Gastroesophageal sphincter (tissue), 4 donors: ENCODE measurements around the gene TARBP1. TPM values are rescaled to one million over a fixed set of nuclear protein-coding genes. Genes with fewer than 3 reads are reported as not detected.

ENCODE experiments used
- ATAC-seq: fragments of 150-250 bp; one replicate; pipeline ENCODE4 v1.9.1; 2016; ENCODE audit warnings: mild to moderate bottlenecking, moderate library complexity
- H3K27ac ChIP-seq, 4 donors: fragments of 200-600 bp; sonication (generic) in 3 of 4; 1 replicate in 3 of 4; 2 replicates in 1 of 4; pipeline ENCODE4 v1.5.1; 2016 to 2019
- H3K27me3 ChIP-seq: fragments of 200-600 bp; sonication (generic); one replicate; pipeline ENCODE4 v1.5.1; 2019
- H3K36me3 ChIP-seq, 2 donors: fragments of 200-600 bp; sonication (generic); one replicate each; pipeline ENCODE4 v1.5.1; 2019; ENCODE audit warnings: control low read depth in 1 of 2
- H3K4me1 ChIP-seq, 3 donors: fragments of 200-600 bp; sonication (generic); 1 replicate in 2 of 3; 2 replicates in 1 of 3; pipeline ENCODE4 v1.5.1; 2016 to 2019; ENCODE audit warnings: control low read depth in 2 of 3
- H3K4me3 ChIP-seq, 2 donors: fragments of 200-600 bp; sonication (generic); one replicate each; pipeline ENCODE4 v1.5.1; 2019; ENCODE audit warnings: mild to moderate bottlenecking in 1 of 2, moderate library complexity in 1 of 2
- H3K9me3 ChIP-seq, 3 donors: fragments of 200-600 bp; sonication (generic); one replicate each; pipeline ENCODE4 v1.5.1; 2017 to 2019; ENCODE audit warnings: control low read depth in 2 of 3
- EP300 ChIP-seq: sonication (generic); formaldehyde crosslinking; IDR thresholded peaks from one replicate; pipeline ENCODE4 v1.6.1; 2017; ENCODE audit warnings: antibody characterized with exemption, mild to moderate bottlenecking
- POLR2A ChIP-seq, 2 donors: fragments of 450-650 bp; IDR thresholded peaks; one replicate each; pipeline ENCODE4 v1.6.1; 2017; ENCODE audit warnings: antibody characterized with exemption in 2 of 2, mild to moderate bottlenecking in 2 of 2, moderate library complexity in 1 of 2
- POLR2AphosphoS5 ChIP-seq: sonication (generic); formaldehyde crosslinking; IDR thresholded peaks from one replicate; pipeline ENCODE4 v1.6.1; 2017; ENCODE audit warnings: antibody characterized with exemption
- WGBS, 2 donors: methylation state at CpG; one replicate each; pipeline ENCODE4 v1.1.5; 2018; ENCODE audit warnings: low coverage in 1 of 2; 5-methylcytosine and 5-hydroxymethylcytosine counted together
- total RNA-seq, 4 donors: library from RNA; depleted of rRNA; stranded (reverse); fragments of >200 nt; gene quantifications; one replicate each; pipeline ENCODE4 v1.1.0, GENCODE V29; 2016
- TF ChIP-seq, protein P1 (sequence below), 4 experiments: fragments of 200-600 bp in 2 of 4; fragments of 450-650 bp in 2 of 4; sonication (generic) in 1 of 4; IDR thresholded peaks; one replicate each; pipeline ENCODE4 v1.5.1; 2017 to 2019; ENCODE audit warnings: antibody characterized with exemption in 4 of 4, mild to moderate bottlenecking in 2 of 4, moderate library complexity in 2 of 4

The TARBP1 gene
- total RNA-seq, 4 donors from 2014 or later: 6.7 to 9.6 (median 8.7) TPM

DNA sequence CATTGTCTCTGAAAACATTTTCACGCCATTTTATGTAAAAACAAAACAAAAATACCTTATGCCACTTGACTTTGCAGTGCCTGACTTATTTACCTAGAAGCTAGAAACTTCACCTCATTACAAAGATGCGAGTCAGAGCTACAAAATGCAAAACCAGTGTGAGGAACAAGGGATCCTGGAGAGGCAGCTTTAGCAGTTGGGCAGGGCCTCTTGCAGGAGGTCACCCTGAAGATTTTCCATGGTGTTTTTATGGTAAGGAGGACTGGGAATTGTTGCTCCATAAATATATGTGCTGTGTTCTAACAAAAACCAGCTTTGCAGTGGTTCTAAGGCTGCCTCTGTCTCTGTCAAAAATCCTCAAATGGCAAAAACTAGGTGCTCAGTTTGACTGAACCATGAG lies 36.4 kb upstream of the TARBP1 start:
- Histone ChIP-seq H3K9me3 (no peaks in the 10 kb centered on the region), H3K27me3 (no peaks in the 10 kb centered on the region), H3K4me3 (no peak overlapping the region), H3K36me3 (no peaks in the 10 kb centered on the region), H3K4me1 (peaks cover 0 to 14% (median 3%) of the 10 kb centered on the region in 3 donors), H3K27ac (peak overlapping the region; percentile 36 to 73 (median 54))
- ATAC-seq: no peak
- no peak for TF ChIP-seq POLR2AphosphoS5
- no peak for TF ChIP-seq EP300
- TF ChIP-seq POLR2A (IDR thresholded peaks at IDR 0.05): no peak
- TF ChIP-seq, protein P1, sequence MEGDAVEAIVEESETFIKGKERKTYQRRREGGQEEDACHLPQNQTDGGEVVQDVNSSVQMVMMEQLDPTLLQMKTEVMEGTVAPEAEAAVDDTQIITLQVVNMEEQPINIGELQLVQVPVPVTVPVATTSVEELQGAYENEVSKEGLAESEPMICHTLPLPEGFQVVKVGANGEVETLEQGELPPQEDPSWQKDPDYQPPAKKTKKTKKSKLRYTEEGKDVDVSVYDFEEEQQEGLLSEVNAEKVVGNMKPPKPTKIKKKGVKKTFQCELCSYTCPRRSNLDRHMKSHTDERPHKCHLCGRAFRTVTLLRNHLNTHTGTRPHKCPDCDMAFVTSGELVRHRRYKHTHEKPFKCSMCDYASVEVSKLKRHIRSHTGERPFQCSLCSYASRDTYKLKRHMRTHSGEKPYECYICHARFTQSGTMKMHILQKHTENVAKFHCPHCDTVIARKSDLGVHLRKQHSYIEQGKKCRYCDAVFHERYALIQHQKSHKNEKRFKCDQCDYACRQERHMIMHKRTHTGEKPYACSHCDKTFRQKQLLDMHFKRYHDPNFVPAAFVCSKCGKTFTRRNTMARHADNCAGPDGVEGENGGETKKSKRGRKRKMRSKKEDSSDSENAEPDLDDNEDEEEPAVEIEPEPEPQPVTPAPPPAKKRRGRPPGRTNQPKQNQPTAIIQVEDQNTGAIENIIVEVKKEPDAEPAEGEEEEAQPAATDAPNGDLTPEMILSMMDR (IDR thresholded peaks at IDR 0.05): no peak
- WGBS, 2 donors: 51 to 61% methylated on average over 2 of the region's 2 CpGs

DNA sequence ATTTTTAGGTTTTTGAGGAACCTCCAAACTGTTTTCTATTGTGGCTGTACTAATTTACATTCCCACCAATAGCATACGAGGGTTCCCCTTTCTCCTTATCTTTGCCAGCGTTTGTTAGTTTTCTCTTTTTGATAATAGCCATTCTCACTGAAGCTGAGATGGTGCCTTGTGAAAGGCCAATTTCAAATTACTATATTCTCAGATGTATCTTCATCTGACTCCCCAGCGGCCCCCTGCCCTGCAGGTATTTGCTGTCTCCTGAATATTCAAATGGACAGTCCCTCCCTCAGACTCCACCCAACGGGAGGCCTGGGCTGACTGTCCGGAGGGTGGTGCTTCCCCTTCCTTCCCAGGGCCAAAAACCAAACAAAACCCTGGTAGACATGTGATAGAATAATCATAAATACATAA lies 33.5 kb upstream of the TARBP1 start:
- Histone ChIP-seq H3K27me3 (no peaks in the 10 kb centered on the region), H3K27ac (no peak overlapping the region), H3K4me3 (no peak overlapping the region), H3K4me1 (peaks cover 0 to 20% (median 0%) of the 10 kb centered on the region in 3 donors), H3K9me3 (no peaks in the 10 kb centered on the region), H3K36me3 (no peaks in the 10 kb centered on the region)
- ATAC-seq: no peak
- TF ChIP-seq POLR2AphosphoS5 (no peak), POLR2A (IDR thresholded peaks at IDR 0.05) (no peak), EP300 (no peak)
- TF ChIP-seq, protein P1 (IDR thresholded peaks at IDR 0.05): no peak
- whole genome bisulfite sequencing, 2 donors: 73 to 80% methylated on average over 1 to 5 of the region's 5 CpGs

DNA sequence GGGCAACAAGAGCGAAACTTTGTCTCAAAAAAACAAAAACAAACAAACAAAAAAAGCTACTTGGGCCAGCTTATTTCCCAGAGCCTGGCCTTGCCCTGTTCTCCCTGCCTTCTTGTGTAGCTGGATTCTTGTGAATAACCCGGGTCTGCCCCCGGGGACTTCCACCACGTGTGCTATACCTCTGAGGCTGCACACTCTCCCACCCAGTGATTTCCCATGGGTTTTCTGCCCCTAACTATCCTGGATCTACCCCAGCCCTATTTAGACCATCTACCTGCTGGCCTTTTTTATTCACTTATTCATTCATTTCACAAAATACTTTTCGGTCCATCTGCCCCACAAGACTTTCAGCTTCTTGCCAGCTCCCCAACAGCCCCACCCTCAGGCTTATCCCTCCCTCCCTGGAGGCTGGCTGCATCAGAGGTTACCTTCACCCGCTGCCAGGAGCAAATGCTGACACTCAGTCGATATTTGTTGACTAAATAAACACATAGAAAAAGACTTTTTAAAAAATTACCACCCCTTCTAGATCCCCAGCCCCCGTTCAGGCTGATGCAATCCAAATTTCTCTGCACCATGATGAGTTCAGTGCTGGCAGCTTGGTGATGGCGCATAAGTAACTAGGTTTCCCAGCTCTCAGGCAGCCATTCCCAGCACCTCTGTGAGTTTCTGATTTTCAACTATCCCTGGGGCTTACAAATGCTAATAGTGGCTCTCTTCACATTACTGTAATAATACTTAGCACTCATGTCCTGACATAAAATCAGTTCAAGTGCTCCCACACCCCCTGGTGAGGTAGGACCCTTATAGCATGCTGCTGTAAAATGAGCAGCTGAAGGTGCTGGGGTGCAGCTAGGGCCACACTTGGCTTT lies 30.7 kb upstream of the TARBP1 start:
- Histone ChIP-seq H3K4me1 (peaks cover 0 to 7% (median 0%) of the 10 kb centered on the region in 3 donors), H3K27me3 (no peaks in the 10 kb centered on the region), H3K27ac (peak overlapping the region in 2 of 4 donors; percentile 4 to 7), H3K9me3 (no peaks in the 10 kb centered on the region), H3K4me3 (no peak overlapping the region), H3K36me3 (no peaks in the 10 kb centered on the region)
- 55 to 72% methylated on average over 6 to 9 of the region's 9 CpGs for WGBS, 2 donors
- TF ChIP-seq POLR2AphosphoS5 (no peak), EP300 (no peak), POLR2A (IDR thresholded peaks at IDR 0.05) (no peak)
- TF ChIP-seq, protein P1 (IDR thresholded peaks at IDR 0.05): no peak
- no peak for ATAC-seq

DNA sequence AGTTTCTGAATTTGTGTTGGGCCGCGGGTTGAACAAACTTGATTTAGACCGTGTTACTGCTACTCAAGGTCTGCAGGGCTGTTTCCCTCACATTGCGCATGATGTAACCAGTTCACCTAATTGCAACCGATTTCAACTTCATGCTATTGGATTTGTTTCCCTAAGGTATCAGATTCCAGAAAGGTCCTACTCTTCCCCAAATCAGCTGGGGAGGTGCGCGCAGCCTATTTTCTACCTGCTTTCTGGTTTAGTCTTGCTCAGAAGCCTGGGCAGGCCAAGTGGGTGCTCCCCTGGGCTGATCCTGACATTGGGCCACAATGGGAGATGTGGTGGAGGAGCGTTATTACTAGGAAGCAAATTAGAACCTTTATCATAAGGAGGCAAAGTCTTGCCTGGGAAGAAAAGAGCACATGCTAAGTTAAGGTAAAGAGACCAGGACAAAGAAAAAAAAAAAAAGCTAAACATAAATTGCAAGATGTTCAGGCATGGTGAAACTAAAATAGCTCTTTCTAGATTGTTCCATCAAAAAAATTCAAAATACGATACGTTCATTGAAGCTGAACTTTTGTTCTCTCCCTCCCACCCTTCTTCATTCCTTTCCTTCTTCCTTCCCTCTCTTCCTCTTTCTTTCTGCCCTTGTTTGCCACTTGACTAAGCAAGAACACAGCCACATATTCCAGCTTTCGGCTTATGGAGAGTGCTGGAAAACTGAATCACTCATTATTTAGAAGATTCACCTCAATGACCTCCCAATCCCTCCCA lies 28.8 kb upstream of the TARBP1 start:
- no peaks in the 10 kb centered on the region for H3K9me3 ChIP-seq
- no peak for ATAC-seq
- no peaks in the 10 kb centered on the region for H3K27me3 ChIP-seq
- no peak for TF ChIP-seq POLR2AphosphoS5
- TF ChIP-seq, protein P1 (IDR thresholded peaks at IDR 0.05): no peak
- TF ChIP-seq EP300: no peak
- no peak for TF ChIP-seq POLR2A (IDR thresholded peaks at IDR 0.05)
- 90 to 93% methylated on average over 9 to 10 of the region's 11 CpGs for WGBS, 2 donors
- H3K36me3 ChIP-seq: no peaks in the 10 kb centered on the region
- H3K27ac ChIP-seq: no peak overlapping the region
- no peak overlapping the region for H3K4me3 ChIP-seq
- peaks cover 0 to 18% (median 0%) of the 10 kb centered on the region in 3 donors for H3K4me1 ChIP-seq
